Measurements from ENCODE around the gene SLC9A1. TPM values are rescaled to one million over a fixed set of nuclear protein-coding genes. Genes with fewer than 3 reads are reported as not detected.
"Not testable (repeated sequence)": the region's sequence is repeated elsewhere in the genome, so short reads cannot be mapped to it uniquely, and the experiment has no call there.

Gene SLC9A1
- total RNA-seq, 1 donor from 2014 or later, result 170 TPM

DNA sequence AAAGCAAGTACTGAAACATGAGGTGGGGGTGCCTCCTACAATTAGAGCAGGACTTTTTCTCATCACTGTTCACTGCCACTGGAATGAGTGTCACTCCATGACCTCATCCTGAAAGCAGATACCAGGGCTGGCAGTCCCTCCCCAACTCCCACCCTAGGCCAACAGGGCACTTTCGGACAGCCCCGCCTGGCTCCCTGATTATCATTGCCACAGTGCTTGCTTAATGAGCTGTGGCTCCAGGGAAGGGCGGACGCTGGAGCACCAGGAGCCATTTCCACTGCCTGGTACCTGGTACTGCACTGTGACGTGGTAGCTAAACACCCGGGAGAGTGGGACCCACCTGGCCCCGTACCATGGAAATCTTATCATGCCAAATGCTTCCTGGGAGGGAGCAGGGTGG lies 22.3 kb downstream of the SLC9A1 start:
- peak; percentile 58 for DNase-seq (ENCODE audit: low spot score)

- no peak for DNase-seq (ENCODE audit: low spot score)
These were observed 22.8 kb downstream of the SLC9A1 start for GRCh38 chr1:27132147-27132546.

DNA sequence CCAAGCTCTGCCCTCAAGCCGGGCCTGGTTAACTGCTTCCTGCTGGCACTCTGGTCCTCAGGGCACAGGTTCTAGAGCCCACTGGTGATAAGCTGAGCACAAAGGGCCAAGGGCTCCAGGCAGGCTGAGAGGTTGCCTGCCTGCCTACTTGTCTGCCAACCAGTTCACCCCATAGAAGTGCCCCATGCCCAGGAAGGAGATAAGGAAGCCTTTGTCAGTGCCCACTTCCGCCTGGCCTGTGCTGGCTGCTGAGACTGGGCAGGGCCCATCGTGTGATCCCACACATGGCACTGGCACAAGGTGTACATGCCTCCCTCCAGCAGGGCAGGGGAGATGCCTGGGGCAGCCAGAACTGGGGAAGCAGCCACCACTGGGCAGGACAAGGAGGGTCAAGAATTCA lies 24.1 kb downstream of the SLC9A1 start:
- peak; percentile 75 for DNase-seq (ENCODE audit: low spot score)

DNA sequence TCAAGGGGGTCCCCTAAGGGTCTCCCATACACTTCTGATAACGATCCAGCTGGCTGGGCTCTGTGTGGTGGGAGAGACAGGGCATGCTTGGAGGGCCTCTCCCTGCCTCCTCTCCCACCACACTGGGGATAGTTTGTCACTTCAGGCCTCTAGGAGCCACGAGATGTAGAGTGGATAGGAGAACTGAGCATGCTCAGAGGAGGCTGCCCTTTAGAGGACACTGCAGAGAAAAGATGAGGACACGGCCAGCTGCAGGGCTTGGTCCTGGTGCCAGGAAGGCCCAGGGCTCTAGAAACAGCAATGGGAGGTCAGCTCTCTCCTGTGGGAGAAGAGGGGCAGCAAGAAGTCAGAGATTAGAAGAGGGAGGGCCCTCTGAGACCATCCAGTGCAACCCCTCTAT lies 25.7 kb downstream of the SLC9A1 start:
- DNase-seq (ENCODE audit: low spot score), result no peak

- no peak for DNase-seq (ENCODE audit: low spot score)
These were observed 27.5 kb downstream of the SLC9A1 start for GRCh38 chr1:27127419-27127818.

GRCh38 chr1:27126391-27126790 lies 28.5 kb downstream of the SLC9A1 start:
- DNase-seq (ENCODE audit: low spot score), result no peak

- DNase-seq (ENCODE audit: low spot score), result not testable (repeated sequence)
These were observed 29.8 kb downstream of the SLC9A1 start for GRCh38 chr1:27125125-27125524.

GRCh38 chr1:27124405-27124804 lies 30.5 kb downstream of the SLC9A1 start:
- no peak for DNase-seq (ENCODE audit: low spot score)

- DNase-seq (ENCODE audit: low spot score), result peak; percentile 80
These were observed 32.3 kb downstream of the SLC9A1 start for GRCh38 chr1:27122652-27123051.

DNA sequence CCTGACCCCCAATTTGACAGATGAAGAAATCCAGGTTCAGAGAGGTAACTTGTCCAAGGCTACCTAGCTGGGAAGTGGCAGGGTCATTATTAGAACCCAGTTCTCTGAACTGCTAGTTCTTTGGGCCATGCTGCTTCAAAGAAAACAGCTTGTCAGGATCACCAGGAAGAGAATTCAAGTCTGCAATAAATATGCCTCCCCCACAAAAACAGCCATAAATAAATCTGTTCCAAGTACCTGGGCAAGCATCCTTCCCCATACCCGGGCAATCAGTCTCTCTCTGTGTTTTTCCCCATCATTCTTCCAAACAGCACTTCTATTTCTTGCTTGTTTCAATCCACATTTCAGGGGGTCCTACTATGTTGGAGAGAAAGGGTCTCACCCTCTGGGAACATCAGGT lies 34.1 kb downstream of the SLC9A1 start:
- DNase-seq (ENCODE audit: low spot score), result no peak

- no peak for DNase-seq (ENCODE audit: low spot score)
These were observed 36.6 kb downstream of the SLC9A1 start for GRCh38 chr1:27118440-27118689.

- no peak for DNase-seq (ENCODE audit: low spot score)
These were observed 37.0 kb downstream of the SLC9A1 start for GRCh38 chr1:27117733-27118439.

- no peak for DNase-seq (ENCODE audit: low spot score)
These were observed 38.2 kb downstream of the SLC9A1 start for GRCh38 chr1:27116697-27117096.

DNA sequence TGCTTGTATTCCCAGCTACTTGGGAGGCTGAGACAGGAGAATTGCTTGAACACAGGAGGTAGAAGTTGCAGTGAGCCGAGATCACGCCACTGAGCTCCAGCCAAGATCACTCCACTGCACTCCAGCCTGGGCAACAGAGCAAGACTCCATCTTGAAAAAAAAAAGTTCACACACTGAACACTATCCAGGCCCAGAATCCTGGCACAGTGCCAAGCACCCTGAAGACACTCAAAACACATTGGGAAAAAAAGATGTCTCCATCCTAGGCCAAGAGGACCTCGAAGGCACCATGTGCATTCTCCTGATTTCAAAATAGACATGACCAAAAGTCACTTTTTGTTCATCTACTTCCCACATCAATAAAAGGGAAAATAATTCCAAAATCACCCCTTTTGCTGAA lies 38.7 kb downstream of the SLC9A1 start:
- DNase-seq (ENCODE audit: low spot score), result peak; percentile 52

- DNase-seq (ENCODE audit: low spot score), result no peak
These were observed 40.4 kb downstream of the SLC9A1 start for GRCh38 chr1:27114546-27114945.

GRCh38 chr1:27113861-27114260 lies 41.1 kb downstream of the SLC9A1 start:
- DNase-seq (ENCODE audit: low spot score), result no peak

DNA sequence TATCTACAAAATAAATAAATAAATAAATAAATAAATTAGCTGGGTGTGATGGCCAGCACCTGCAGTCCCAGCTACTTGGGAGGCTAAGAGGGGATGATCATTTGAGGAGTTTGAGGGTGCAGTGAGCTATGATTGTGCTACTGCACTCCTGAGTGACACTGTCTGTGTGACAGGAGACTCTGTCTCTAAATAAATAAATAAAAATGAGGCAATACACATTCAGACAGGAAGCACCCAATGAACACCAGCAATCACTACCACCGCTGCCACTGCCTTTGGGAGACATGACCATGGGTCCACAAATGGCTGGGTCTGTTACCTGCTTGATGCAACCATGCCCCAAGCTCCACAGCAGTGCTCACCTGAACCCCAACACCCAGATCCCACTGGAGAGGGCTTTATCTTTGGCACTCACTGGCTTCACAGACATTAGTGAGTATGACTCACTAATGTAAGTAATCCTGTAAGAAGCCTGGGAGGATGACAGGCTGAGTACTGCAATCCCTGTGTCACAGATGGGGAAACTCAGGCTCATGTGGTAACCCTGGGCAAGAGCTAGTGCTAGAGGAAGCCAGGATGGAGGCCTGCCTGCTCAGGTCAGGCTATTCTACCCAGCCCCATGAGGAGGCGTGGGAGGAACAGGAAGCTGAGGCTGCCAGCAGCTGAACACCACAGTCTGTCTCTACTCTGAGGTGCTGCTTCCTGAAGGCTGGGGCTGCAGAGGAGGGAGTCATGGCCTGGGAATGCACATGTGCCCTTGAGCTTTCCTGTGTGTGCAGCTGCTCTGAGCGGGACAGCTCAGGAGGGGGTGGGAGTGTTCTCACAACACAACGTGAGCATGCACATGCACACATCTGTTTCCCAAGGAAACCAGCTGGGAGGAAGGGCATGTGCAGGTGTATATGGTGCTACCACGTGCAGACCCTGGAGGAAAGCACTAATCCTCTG lies 43.0 kb downstream of the SLC9A1 start:
- peak; percentile 80 for DNase-seq (ENCODE audit: low spot score)

DNA sequence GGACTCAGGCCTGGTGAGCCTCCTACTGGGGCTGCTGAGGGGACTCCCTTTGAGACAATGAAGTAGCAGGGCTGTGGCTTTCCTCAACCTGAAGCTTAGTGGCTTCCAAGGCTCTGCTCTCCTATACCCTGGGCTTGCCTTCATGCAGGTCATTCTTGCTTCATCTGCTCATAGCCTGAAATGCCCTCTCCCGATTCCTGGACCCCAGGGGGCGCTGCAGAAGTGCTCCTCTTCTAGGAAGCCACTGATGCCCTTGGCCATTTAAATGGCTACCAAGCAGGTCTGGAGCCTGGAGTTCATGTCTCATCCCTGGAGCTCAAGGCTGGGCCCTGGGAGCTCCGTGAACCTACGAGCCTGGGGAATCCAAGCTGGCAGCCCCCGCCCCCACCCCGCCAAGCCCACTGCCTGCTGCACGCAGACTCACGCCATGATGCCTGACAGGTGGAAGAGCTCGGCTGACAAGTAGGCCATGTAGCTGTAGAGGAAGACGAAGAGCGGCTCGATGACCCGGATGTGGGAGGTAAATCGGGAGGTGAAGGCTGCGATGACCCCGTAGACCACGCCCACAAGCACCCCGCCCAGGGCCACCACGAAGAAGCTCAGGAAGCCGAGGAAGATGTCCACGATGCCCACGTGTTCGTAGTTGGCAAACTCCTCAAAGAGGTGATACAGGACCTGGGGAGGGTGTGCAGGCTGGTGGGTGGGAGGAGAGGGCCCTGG lies 45.7 kb downstream of the SLC9A1 start:
- DNase-seq (ENCODE audit: low spot score), result no peak

DNA sequence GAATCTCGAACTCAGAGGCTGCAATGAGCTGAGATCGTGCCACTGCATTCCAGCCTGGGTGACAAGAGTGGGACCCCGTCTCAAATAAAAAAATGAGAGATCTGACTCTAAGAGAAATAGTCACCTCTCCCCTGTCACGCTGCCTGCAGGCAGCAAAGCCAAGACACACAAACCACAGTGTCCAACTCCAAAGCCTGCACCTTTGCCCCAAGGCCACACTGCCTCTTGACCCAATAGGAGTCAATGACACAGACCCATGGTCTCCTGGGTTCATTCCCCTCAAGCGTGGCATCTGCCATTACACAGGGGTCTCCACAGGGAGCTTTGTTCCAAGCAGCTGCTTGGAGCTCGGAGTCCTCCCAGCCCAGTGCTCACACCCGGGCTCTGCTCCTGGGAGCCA lies 46.3 kb downstream of the SLC9A1 start:
- no peak for DNase-seq (ENCODE audit: low spot score)

- DNase-seq (ENCODE audit: low spot score), result no peak
These were observed 48.2 kb downstream of the SLC9A1 start for GRCh38 chr1:27106561-27107323.

GRCh38 chr1:27105018-27105417 lies 49.9 kb downstream of the SLC9A1 start:
- no peak for DNase-seq (ENCODE audit: low spot score)

- no peak for DNase-seq (ENCODE audit: low spot score)
These were observed 51.4 kb downstream of the SLC9A1 start for GRCh38 chr1:27103498-27103897.

Data from mucosa of gallbladder (tissue), 1 donor.